ENCODE measurements around the gene DUS4L.

DUS4L gene

GRCh38 chr7:107615910-107616680 lies 52.3 kb downstream of the DUS4L start:
- no peak for DNase-seq

GRCh38 chr7:107622429-107622828 lies 58.7 kb downstream of the DUS4L start:
- DNase-seq = no peak

- DNase-seq = no peak
Measured at GRCh38 chr7:107622894-107623293, 59.1 kb downstream of the DUS4L start.

- no peak for DNase-seq
Measured at GRCh38 chr7:107627002-107627401, 63.2 kb downstream of the DUS4L start.
